Skeletal muscle cell (primary cell): ENCODE measurements around the gene AFF3.
"Not testable (repeated sequence)": the region's sequence is repeated elsewhere in the genome, so short reads cannot be mapped to it uniquely, and the experiment has no call there.

Source experiments
- DNase-seq: peaks from one replicate; pipeline ENCODE4 v3.0.0-alpha.2; 2010; ENCODE audit warnings: low read depth
- H3K4me3 ChIP-seq: 2 replicates; pipeline ENCODE4 v1.5.1; 2011; ENCODE audit warnings: low read depth, mild to moderate bottlenecking, control low read depth, low read length, moderate library complexity

AFF3 gene

DNA sequence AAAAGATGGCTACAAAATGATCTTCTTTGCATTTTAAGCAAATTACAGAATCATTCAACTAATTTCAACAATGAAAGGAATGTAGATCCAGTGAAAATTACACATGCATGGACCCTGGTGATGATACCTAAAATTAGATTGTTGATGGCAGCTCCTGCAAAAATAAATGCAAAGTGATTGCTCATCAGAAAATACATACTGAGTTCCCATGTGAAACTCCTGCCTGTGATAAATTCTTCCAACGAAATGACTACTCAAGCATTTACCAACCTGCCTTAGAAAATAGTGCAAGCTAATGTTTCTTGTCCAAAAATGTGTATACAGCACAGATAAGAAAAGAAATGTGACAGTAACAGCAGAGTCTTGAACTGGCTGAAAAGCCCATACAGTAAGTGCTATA lies 352.5 kb downstream of the AFF3 start:
- no peak for DNase-seq
- H3K4me3 ChIP-seq = no peak overlapping the region

DNA sequence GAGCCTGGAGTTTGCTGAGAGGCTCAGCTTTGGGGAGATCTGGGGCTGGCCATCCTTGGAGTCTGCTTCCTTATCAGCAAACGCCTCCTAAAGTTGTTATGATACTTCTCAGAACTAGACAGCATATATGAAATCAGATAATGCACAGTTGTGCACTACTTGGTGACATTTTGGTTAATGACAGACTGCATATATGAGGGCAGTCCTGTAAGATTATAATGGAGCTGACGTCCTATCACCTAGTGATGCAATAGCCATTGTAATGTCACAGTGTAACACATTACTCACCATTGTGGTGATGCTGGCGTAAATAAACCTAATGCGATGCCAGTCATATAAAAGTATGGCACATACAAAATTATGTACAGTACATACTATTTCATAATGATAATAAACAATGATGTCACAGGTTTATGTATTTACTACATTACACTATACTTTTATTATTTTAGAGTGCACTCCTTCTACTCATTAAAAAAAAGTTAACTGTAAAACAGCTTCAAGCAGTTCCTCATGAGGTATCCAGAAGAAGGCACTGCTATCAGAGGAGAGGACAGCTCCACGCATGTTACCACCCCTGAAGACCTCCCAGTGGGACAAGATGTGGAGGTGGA lies 354.5 kb downstream of the AFF3 start:
- no peak overlapping the region for H3K4me3 ChIP-seq
- no peak for DNase-seq

DNA sequence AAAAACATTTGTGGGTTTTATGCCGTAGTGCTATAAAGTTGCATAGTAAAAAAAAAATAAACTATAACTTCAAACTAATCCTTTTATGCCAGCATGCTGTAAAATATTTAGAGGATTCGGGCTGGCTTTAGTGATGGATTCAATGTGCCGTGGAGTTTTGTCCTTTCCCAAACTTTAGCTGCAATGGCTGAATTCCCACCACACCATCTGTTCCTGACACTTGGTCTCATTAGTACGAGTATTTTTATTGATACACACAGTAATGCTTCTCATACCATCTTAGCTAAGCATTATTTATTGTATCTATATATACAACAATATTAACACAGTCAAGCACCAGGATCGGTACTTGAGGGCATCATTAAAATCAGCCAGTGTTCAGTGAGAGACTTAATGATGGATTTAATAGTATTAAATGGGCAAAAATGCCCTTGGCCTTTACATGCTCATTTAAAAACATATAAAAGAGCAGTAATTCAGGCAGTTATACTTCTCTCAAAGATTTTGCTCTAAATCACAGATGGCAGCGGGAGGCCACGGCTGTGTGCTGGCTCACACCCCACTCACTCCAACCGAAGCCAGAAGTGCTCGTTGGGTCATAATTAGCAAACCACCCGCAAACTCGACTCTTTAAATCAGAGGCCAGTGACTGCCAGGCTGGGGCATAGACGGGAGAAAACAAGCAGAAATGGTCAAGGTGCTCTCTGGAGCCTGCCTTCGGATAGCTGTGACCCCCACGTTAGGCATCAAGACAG lies 355.6 kb downstream of the AFF3 start:
- no peak overlapping the region for H3K4me3 ChIP-seq
- no peak for DNase-seq

DNA sequence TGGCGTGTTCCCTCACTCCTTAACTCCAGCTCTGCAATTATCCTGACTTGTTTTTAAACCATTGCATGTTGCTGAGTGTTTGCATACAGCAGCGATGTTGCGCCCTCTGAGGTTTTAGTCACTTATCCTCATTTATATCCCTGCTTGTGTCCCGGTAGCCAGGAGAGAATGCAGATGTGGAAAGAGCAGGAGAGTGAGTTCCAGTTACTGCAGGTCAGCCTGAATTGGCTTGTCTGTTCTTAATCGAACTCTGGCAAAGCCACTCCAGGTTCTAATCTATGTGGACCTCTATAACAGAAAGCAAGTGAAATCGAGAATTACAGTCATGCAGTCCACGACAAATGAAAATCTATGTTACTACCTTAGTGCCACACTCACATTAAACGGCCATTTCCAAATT lies 357.4 kb downstream of the AFF3 start:
- H3K4me3 ChIP-seq = no peak overlapping the region
- no peak for DNase-seq

DNA sequence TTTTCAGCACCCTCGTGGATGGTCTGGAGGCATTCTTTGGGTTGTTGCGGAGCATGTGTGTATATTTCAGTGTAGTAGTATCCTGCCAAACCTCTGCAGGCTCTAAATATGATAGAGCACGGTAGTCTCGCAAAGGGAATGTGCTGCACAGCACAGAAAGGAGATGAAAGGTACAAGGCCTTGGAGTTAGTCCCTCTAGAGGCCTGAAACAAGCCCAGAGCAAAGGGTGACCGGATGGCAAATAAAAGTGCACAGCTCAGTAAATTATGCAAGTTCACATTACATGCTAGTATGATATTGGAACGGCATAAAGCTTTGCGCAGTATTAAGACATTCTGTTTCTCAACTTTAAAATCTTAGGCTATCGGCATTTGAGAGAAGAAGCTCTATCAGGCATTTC lies 358.1 kb downstream of the AFF3 start:
- no peak overlapping the region for H3K4me3 ChIP-seq
- no peak for DNase-seq

DNA sequence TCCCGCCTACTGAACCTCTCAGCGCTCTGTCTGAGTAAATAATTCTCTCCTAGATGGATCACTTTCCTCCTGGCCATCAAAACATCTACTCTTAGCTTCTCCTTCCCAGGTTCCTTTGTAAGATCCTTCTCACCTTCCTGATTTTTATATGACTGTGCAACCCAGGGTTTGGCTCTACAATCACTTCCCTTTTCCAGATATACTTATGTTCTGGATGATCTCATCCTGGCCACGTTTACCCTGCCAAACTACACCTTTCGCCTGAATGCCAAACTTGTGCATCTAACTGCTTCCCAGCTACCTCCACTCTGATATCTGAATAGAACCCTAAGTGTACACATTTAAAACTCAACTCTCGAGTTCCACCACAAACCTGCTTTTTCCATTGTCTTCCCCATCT lies 362.1 kb downstream of the AFF3 start:
- DNase-seq = no peak

DNA sequence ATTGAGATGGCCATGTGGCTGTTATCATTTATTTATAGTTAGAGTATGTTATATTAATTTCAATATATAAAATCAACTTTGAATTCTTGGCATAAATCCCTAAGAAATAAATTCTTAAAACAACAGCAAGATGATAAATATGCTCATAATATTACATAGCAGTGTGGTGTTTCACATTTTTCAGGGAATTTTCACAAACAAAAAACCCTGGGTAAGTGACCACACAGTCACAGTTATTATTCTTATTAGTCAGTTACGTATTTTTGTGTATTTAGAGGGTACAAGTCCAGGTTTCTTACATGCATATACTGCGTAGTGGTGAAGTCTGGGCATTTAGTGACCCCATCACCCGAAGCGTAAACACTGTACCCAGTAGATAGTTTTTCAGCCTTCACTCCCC lies 363.1 kb downstream of the AFF3 start:
- no peak overlapping the region for H3K4me3 ChIP-seq
- no peak for DNase-seq

More for the DNA sequence above, 362.1 kb downstream of the AFF3 start:
- no peak overlapping the region for H3K4me3 ChIP-seq

DNA sequence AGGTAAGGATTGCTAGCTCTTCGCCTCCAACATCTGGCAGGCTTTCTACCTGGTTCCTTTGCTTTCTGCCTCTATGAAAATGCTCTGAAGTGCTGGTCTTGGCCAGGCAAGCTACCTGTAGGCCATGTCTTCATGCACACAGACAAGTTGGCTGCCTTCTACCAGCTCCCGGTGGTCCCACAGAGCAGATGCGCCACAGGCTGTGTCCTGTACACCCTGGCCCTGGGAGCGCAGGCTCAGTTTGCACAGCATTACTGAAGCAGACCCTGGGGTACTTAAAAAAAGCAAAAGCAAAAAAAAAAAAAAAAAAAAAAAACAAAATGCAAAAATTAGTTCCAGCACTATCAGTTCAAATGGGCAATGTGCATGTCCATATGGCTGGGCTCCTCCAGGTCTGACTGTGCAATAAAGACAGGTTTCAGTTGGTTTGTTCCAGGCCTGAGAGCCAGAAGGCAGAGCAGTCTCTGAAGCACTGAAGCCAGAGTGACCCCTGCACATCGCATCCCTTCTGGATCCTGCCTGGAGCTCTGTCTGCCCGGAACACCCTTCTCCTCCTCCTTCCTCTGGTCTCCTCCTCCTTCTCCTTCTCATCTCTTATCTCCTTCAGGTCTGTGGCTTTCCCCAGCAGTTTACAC lies 364.6 kb downstream of the AFF3 start:
- DNase-seq = no peak

DNA sequence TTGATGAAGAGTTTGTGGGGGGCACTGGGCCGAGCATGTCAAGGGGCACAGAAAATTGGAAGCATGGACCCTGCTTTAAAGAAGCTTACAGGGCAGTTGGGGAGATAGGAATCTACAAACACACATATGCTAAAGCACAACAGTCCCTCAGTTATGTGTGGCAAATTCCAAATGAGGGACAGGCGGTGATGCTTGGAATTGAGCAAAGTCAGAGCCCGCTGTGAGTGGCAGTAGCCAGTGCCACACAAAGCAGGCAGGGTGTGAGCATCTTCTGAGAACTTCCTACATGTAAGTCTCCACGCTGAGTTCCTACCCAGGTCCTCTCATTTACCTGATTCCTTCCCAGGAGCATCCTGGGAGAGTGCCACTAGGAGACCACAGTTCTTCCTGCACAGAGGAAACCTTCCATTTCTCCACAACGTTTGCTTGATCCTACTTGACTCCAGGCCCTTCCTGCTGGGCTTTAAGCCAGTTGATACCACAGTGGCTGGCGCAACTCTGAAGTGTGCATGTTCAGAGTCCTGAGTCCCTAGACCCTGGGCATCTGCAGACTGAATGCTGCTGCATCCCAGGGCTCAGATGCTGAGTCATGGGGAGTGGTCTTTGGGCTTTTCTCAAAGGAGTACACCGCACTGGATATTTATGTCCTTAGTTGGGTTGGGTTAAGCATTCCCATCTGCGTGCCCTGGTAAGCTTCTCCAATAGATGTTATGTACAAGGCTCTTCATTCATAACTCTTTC lies 365.3 kb downstream of the AFF3 start:
- DNase-seq = no peak
- no peak overlapping the region for H3K4me3 ChIP-seq

More for the DNA sequence above, 364.6 kb downstream of the AFF3 start:
- no peak overlapping the region for H3K4me3 ChIP-seq

DNA sequence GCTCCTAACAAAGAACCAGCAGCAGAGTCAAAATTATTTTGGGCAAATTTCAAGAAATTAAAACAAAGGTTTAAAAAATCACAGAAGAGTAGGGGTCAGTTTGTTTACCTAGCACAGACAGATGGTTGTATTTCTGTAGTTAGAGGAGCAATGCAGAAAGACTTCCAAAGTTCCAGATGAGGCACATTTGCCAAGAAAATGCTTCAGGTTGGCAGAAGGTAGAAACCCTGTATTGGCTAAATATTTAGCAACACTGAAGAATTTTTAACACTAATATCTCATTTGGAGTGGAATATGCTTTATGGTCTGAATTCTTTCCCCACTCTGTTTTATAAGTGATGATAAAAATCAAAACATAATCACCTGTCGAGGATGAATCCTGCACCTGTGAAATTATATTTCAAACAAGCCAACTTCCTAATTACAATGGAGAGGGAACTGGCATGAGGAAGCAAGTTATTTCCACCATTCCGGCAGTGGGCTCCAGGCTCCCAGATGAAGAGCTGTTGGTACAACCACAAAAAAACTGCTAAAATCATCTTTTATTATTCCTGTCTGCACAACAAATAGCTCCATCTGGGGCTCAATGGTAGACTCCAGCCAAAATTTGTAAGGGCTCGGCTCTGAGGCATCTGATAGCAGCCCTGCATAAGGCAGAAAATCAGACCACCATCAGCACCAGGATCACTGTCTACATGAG lies 366.0 kb downstream of the AFF3 start:
- H3K4me3 ChIP-seq = no peak overlapping the region
- DNase-seq = no peak

DNA sequence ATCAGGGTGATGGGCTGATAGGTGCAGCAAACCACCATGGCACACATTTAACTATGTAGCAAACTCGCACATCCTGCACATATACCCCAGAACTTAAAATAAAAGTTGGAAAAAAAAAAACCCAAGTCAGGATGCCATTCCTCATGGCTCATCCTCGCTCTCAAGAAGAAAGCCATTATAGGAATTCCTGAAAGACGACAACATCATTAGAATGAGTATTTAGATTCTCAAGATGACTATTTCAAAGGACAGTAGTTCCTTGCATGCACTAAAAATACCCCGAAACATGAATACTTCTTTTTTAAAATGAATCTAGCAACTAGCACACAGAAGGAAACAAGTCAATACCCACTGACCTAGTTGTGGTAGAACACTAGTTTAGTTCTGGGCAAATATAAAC lies 366.8 kb downstream of the AFF3 start:
- DNase-seq = no peak
- no peak overlapping the region for H3K4me3 ChIP-seq

DNA sequence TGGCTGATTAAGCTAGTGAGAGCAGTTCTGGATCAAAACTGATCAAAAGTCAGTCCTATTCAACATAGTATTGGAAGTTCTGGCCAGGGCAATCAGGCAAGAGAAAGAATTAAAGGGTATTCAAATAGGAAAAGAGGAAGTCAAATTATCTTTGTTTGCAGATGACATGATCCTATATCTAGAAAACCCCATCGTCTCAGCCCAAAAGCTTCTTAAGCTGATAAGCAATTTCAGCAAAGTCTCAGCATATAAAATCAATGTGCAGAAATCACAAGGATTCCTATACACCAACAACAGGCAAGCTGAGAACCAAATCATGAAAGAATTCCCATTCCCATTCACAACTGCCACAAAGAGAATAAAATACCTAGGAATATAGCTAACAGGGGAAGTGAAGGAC lies 368.7 kb downstream of the AFF3 start:
- not testable (repeated sequence) for H3K4me3 ChIP-seq, DNase-seq

DNA sequence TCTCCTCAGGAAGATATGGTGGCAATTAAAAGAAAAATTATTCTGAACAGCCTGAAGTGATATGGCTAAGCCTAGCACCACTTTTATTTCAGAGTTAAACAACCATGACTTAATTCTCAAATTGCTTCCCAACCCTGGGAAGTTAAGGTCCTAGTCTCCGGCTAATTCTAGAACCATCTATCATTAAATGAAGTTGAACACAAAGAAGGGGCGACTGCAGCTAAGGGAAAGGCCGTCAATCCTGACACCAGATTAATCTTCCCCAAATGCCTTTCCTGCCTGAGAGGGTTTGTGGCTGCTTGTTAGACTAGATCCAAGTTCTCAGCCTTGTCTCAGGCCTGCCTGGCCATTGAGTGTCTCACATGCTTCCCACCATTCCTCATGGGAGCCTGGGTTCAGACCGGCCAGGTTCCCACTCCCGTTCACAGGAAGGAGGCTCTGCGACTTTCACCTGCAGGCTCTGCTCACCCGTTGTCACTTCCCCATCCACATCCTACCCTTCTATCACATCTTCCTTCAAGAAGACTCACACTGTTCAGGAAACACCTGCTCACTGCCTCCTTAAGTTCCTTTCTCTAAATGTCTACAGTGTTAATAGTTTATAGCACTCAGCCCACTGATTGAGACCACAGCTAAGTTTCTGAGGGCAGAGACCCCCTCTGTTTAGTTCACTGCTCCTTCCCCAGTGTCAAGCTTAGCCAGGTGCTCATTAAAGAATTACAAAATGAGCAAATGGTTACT lies 369.6 kb downstream of the AFF3 start:
- DNase-seq = no peak

DNA sequence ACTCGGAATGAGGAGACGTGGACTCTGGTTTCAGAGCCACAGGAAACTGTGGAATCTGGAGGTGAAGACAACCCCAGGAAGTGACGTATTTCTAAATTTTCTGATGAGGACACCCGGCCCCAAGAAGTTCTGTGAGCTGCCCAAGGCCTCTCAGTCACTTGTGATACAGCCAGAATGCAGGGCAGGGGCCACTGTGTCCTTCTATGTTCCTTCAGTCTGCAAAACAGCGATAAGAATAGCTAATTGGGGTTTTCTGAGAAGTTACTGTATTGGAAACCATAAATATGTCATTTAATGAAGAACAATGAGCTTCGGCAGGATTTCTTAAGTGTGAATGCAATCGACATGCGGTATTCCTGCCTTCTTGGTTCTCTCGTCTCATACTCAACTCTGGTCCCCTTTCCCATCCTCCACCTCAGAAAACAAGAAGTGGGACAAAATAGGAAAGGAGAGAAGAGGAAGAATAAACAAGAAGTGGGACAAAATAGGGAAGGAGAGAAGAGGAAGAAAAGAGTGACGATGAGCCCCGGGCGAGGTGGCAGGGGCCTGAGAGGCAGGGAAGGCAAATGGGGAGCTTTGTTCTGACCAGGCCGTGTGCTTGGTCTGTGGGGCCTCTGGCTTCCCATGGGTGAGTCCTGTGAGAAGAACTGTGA lies 370.6 kb downstream of the AFF3 start:
- DNase-seq = no peak
- H3K4me3 ChIP-seq = no peak overlapping the region

More for the DNA sequence above, 369.6 kb downstream of the AFF3 start:
- H3K4me3 ChIP-seq = no peak overlapping the region

DNA sequence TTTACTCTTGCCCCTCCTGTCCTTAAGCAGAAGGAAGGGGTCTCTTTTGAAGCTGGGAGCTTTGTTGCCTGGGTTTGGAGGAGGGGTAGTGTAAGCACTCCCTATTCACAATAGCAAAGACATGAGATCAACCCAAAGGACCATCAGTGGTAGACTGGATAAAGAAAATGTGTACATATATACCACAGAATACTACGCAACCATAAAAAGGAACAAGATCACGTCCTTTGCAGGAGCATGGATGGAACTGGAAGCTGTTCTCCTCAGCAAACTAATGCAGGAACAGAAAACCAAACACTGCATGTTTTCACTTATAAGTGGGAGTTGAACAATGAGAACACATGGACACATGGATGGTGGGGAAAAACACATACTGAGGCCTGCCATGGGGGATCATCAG lies 371.5 kb downstream of the AFF3 start:
- no peak for DNase-seq
- no peak overlapping the region for H3K4me3 ChIP-seq

DNA sequence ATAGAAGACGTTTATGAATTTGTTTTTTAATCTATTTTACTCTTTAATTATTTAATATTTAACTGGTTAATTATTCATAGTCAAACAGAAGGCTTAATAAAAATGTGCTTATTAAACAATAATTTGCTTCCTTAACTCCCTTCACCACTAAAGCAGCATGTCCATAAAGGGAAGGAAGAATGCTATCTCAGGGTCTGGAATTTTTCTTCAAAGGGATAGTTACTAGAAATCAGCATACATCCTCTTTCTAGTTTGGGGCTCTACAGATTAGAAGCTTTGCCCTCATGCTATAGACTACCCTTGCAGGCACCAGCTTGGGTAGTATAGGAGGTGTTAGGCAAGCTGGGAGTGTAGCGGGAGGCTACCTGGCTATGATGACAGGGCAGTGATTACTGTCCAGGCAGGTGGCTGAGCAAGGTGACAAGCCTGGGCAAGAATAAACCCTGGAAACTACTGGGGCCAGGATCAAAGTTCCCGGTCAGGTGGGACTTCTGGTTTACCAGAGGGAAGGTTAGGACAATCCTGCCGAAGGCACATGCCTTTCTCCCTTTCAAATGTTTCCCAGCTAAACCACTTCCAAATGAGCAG lies 376.6 kb downstream of the AFF3 start:
- DNase-seq = no peak
- no peak overlapping the region for H3K4me3 ChIP-seq

DNA sequence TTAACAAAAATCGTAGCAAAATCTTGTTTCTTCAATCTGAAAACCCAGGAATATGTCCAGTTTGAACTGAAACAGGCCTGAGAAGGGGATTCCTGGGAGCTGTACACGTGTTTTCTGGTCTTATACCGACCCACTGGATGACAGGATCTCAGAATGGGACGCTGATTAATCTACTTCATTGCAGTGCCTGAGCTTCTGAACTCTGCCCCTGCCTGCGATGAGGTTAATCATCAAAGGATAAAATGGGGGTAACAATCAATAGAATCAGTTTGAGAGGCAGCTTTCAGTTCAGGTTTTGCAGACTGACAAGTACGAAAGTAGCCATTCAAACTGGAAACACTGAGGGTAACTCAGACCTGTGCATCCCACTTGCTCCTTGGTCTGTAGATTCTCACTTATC lies 378.6 kb downstream of the AFF3 start:
- H3K4me3 ChIP-seq = no peak overlapping the region
- DNase-seq = no peak

DNA sequence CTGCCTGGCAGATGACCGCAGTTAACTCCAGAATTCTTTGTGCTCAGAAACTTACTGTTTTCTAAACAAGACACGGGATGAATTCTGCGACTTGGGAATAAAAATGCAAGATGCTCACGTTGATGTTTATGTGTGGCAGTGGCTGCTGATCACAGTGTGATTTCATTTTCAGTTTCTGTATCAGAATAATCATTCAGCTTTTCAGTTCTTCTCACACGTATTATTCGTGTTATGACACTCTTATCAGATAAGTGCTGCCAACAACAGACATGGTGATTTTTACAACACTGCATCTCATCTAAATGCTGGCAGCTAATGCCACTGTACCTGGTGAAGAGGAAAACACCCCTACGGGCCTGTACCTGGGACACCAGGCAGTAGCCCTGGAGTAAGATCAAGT lies 379.7 kb downstream of the AFF3 start:
- no peak overlapping the region for H3K4me3 ChIP-seq
- no peak for DNase-seq
